Neural cell (in vitro differentiated cells): Measurements from ENCODE around the gene GET3.

Source experiments
- CTCF ChIP-seq: fragments of 450-650 bp; IDR thresholded peaks from 2 replicates; pipeline ENCODE4 v1.5.1; 2014; ENCODE audit warnings: antibody characterized with exemption, mild to moderate bottlenecking, moderate library complexity; ENCODE audit not compliant: poor library complexity, severe bottlenecking
- EP300 ChIP-seq: fragments of 450-650 bp; conservative IDR thresholded peaks from 2 replicates; pipeline ENCODE4 v1.6.1; 2014; ENCODE audit warnings: antibody characterized with exemption, mild to moderate bottlenecking, moderate library complexity; ENCODE audit not compliant: poor library complexity, severe bottlenecking
- EZH2 ChIP-seq: fragments of 200-600, 300-800 bp; shearing (Covaris generic), sonication (generic); IDR thresholded peaks from 2 replicates; pipeline ENCODE4 v1.6.1; 2014; ENCODE audit warnings: antibody characterized with exemption, low read length, borderline replicate concordance, mild to moderate bottlenecking; ENCODE audit not compliant: insufficient read depth, poor library complexity, severe bottlenecking
- MXI1 ChIP-seq: fragments of 450-650 bp; conservative IDR thresholded peaks from 2 replicates; pipeline ENCODE4 v1.6.1; 2014; ENCODE audit warnings: antibody characterized with exemption, mild to moderate bottlenecking; ENCODE audit not compliant: poor library complexity, severe bottlenecking
- POLR2AphosphoS5 ChIP-seq: IDR thresholded peaks from 2 replicates; pipeline ENCODE4 v1.6.1; 2012
- RAD21 ChIP-seq: fragments of 450-650 bp; conservative IDR thresholded peaks from 2 replicates; pipeline ENCODE4 v1.6.1; 2014; ENCODE audit warnings: antibody characterized with exemption, mild to moderate bottlenecking, moderate library complexity
- SMC3 ChIP-seq: fragments of 450-650 bp; conservative IDR thresholded peaks from 2 replicates; pipeline ENCODE4 v1.6.1; 2014; ENCODE audit warnings: antibody characterized with exemption, mild to moderate bottlenecking, moderate library complexity; ENCODE audit not compliant: poor library complexity
- TAF1 ChIP-seq: IDR thresholded peaks from 2 replicates; pipeline ENCODE4 v1.6.1; 2012; ENCODE audit warnings: low read depth

GRCh38 chr19:12788042-12788681 lies 50.9 kb downstream of the GET3 start:
- TF ChIP-seq EZH2, result no peak
- no peak for TF ChIP-seq CTCF
- TF ChIP-seq POLR2AphosphoS5, result no peak
- no peak for TF ChIP-seq TAF1
- no peak for TF ChIP-seq EP300
- no peak for TF ChIP-seq MXI1
- TF ChIP-seq RAD21, result no peak
- TF ChIP-seq SMC3, result no peak
